K562 (cell line): ENCODE results near the gene POLD1. TPM values are rescaled to one million over a fixed set of nuclear protein-coding genes. Genes with fewer than 3 reads are reported as not detected.

Source experiments
- ATAC-seq: fragments of 200-7000 bp; cut with Tn5 transposase; 3 replicates; pipeline ENCODE4 v1.9.1; 2020; ENCODE audit warnings: moderate library complexity
- BruUV-seq: library from RNA; stranded (reverse); fragments of 400-500 nt; replicated peaks from 2 replicates; lab custom pipeline; 2021; lab: Mats Ljungman, UMichigan
- CTCF ChIA-PET: fragments of 300-600 bp; formaldehyde crosslinking; extraction: SDS; loops from one replicate; lab custom pipeline; 2021; ENCODE audit warnings: low intra/inter-chr PET ratio; lab: Yijun Ruan, JAX
- POLR2A ChIA-PET: fragments of 300-600, 350-650 bp; sonication (Branson Sonifier 250); formaldehyde crosslinking; extraction: SDS; loops from one replicate; lab custom pipeline; 2021; ENCODE audit warnings: antibody characterized with exemption, inconsistent platforms; lab: Yijun Ruan, JAX
- DNase-seq, 4 experiments: peaks; one replicate each; pipeline versions ENCODE4 v3.0.0 to v3.0.0-alpha.2; 2011 to 2018; ENCODE audit warnings: low spot score in 3 of 4, mixed read lengths in 3 of 4; ENCODE audit errors: extremely low read depth in 1 of 4
- FAIRE-seq: peaks from 2 replicates; lab custom pipeline; 2011; peaks lifted over from hg19 to GRCh38; lab: Jason Lieb, UNC
- H2AFZ ChIP-seq: 2 replicates; pipeline ENCODE4 v1.6.0; 2011; ENCODE audit warnings: low read depth, low read length, control low read depth, inconsistent platforms
- H3K27ac ChIP-seq: fragments of 200-600 bp; 3 replicates; pipeline ENCODE4 v1.8.0; 2011; ENCODE audit warnings: low read depth, mild to moderate bottlenecking, control low read depth, inconsistent platforms, low read length, moderate library complexity, mixed read lengths; ENCODE audit errors: extremely low read depth
- H3K27me3 ChIP-seq, 2 experiments: fragments of 300-600 bp in 1 of 2; 2 replicates in 1 of 2; 3 replicates in 1 of 2; pipeline versions ENCODE4 v1.6.0 to v1.8.0; 2011; ENCODE audit warnings: inconsistent platforms in 2 of 2, low read length in 2 of 2, mild to moderate bottlenecking in 1 of 2, mixed read lengths in 1 of 2, moderate library complexity in 1 of 2; ENCODE audit not compliant: control insufficient read depth in 2 of 2, insufficient read depth in 2 of 2
- H3K36me3 ChIP-seq: fragments of 300-600 bp; 3 replicates; pipeline ENCODE4 v1.8.0; 2011; ENCODE audit warnings: mild to moderate bottlenecking, low read length, inconsistent platforms; ENCODE audit not compliant: control insufficient read depth, insufficient read depth
- H3K4me1 ChIP-seq, 2 experiments: fragments of 200-600 bp in 1 of 2; replicated peaks in 1 of 2; 2 replicates in 1 of 2; 3 replicates in 1 of 2; pipeline versions ENCODE4 v1.5.1 to v1.8.0; 2011; ENCODE audit warnings: inconsistent platforms in 2 of 2, low read length in 2 of 2, mild to moderate bottlenecking in 1 of 2, mixed read lengths in 1 of 2, moderate library complexity in 1 of 2; ENCODE audit not compliant: control insufficient read depth in 2 of 2, insufficient read depth in 2 of 2
- H3K4me2 ChIP-seq: 2 replicates; pipeline ENCODE4 v1.6.1; 2011; ENCODE audit warnings: low read length, control low read depth, inconsistent platforms, mixed read lengths; ENCODE audit not compliant: insufficient read depth
- H3K4me3 ChIP-seq: fragments of 200-600 bp; sonication (generic), shearing (Covaris generic); 2 replicates; pipeline ENCODE4 v1.5.1; 2016; ENCODE audit warnings: control low read depth, inconsistent platforms
- H3K79me2 ChIP-seq: fragments of 200-600 bp; 3 replicates; pipeline ENCODE4 v1.8.0; 2011; ENCODE audit warnings: low read length, inconsistent platforms; ENCODE audit not compliant: control insufficient read depth, insufficient read depth
- H3K9ac ChIP-seq, 2 experiments: 2 replicates each; pipeline versions ENCODE4 v1.6.0 to v1.6.1; 2011; ENCODE audit warnings: low read depth in 2 of 2, low read length in 2 of 2, control low read depth in 1 of 2, inconsistent platforms in 1 of 2, mild to moderate bottlenecking in 1 of 2, mixed read lengths in 1 of 2; ENCODE audit not compliant: insufficient read depth in 1 of 2
- H3K9me1 ChIP-seq: one replicate; pipeline ENCODE4 v1.6.0; 2011; ENCODE audit warnings: inconsistent platforms, mild to moderate bottlenecking, low read length, moderate library complexity; ENCODE audit not compliant: control insufficient read depth, insufficient read depth
- H3K9me3 ChIP-seq: replicated peaks from 2 replicates; pipeline ENCODE4 v1.5.1; 2011; ENCODE audit warnings: low read depth, low read length, inconsistent platforms; ENCODE audit not compliant: control insufficient read depth, insufficient read depth
- H4K20me1 ChIP-seq: replicated peaks from 2 replicates; pipeline ENCODE4 v1.6.1; 2011; ENCODE audit warnings: low read length, inconsistent platforms, mixed read lengths; ENCODE audit not compliant: control insufficient read depth, insufficient read depth
- CTBP1 ChIP-seq: fragments of 450-650 bp; IDR thresholded peaks from 2 replicates; pipeline ENCODE4 v1.6.1; 2016; ENCODE audit warnings: borderline replicate concordance
- NFIC ChIP-seq: fragments of 450-650 bp; IDR thresholded peaks from 2 replicates; pipeline ENCODE4 v1.6.1; 2017; ENCODE audit warnings: mild to moderate bottlenecking, inconsistent platforms
- NFIX ChIP-seq: fragments of 250-450 bp; sonication (Bioruptor Pico); IDR thresholded peaks from 2 replicates; pipeline ENCODE4 v1.4.0; 2020; ENCODE audit warnings: low read depth, mild to moderate bottlenecking, moderate library complexity
- NR2F6 ChIP-seq: fragments of 450-650 bp; formaldehyde crosslinking; IDR thresholded peaks from 2 replicates; pipeline ENCODE4 v1.4.0; 2020; ENCODE audit warnings: mild to moderate bottlenecking
- TFAP4 ChIP-seq: sonication (generic); formaldehyde crosslinking; IDR thresholded peaks from 2 replicates; pipeline ENCODE4 v1.8.0; 2022; ENCODE audit warnings: missing genetic modification reagents, mild to moderate bottlenecking, moderate library complexity, borderline replicate concordance
- ZBTB7A ChIP-seq: IDR thresholded peaks from 2 replicates; pipeline ENCODE4 v1.6.1; 2011; ENCODE audit warnings: low read depth, mild to moderate bottlenecking, low read length, moderate library complexity, borderline replicate concordance; ENCODE audit not compliant: control insufficient read depth
- ZNF146 ChIP-seq: IDR thresholded peaks from one replicate; pipeline ENCODE4 v1.6.1; 2018; ENCODE audit warnings: missing compliant biosample characterization; ENCODE audit not compliant: unreplicated experiment
- ZNF175 ChIP-seq: fragments of 200-800 bp; sonication (Bioruptor generic); IDR thresholded peaks from 2 replicates; pipeline ENCODE4 v1.6.1; 2016; ENCODE audit warnings: low read depth, mild to moderate bottlenecking, missing genetic modification characterization, missing compliant biosample characterization
- ZNF561 ChIP-seq: fragments of 450-650 bp; formaldehyde crosslinking; conservative IDR thresholded peaks from 2 replicates; pipeline ENCODE4 v1.4.0; 2020; ENCODE audit warnings: mild to moderate bottlenecking, moderate library complexity
- WGBS: fragments of 100-300 bp; shearing (Covaris generic); methylation state at CpG from one replicate; pipeline ENCODE4 v1.1.6; 2016; ENCODE audit warnings: low coverage, mixed read lengths; ENCODE audit not compliant: insufficient coverage; ENCODE audit errors: missing lambda C conversion rate; 5-methylcytosine and 5-hydroxymethylcytosine counted together
- in situ Hi-C: fragments of 300-500 bp; cut with MboI; formaldehyde crosslinking; loops from 4 replicates; pipeline ENCODE4 v1.15.0; 2018; ENCODE audit warnings: inconsistent platforms, mixed read lengths
- intact Hi-C: fragments of 100-400 bp; cut with micrococcal nuclease; formaldehyde crosslinking; loops from 2 replicates; pipeline ENCODE4 v1.14.2; 2022
- polyA plus RNA-seq, 8 experiments: library from polyadenylated mRNA; depleted of rRNA in 4 of 8; stranded (reverse) in 5 of 8; unstranded in 3 of 8; fragments of >200 nt; fragmentation: Nextera tagmentation in 2 of 8; fragmentation: Illumina TruSeq in 1 of 8; extraction: Ambion mirVana in 2 of 8; extraction: Trizol in 1 of 8; gene quantifications; 2 replicates each; pipeline versions ENCODE4 v1.2.1 to v1.2.3, GENCODE V29; 2011 to 2014; ENCODE audit warnings: inconsistent platforms in 1 of 8, missing spikeins in 1 of 8
- total RNA-seq, 7 experiments: library from RNA; depleted of rRNA in 6 of 7; stranded (reverse); fragments of >200 nt in 6 of 7; fragmentation: Illumina TruSeq in 2 of 7; extraction: Trizol in 2 of 7; gene quantifications; 2 replicates each; pipeline versions ENCODE4 v1.2.1 to v1.2.3, GENCODE V29; 2011 to 2021; ENCODE audit warnings: low replicate concordance in 1 of 7
- TF ChIP-seq, protein P1 (sequence below): fragments of 450-650 bp; IDR thresholded peaks from 2 replicates; pipeline ENCODE4 v1.6.1; 2018; ENCODE audit not compliant: partially characterized antibody
- TF ChIP-seq, protein P2 (sequence below), 2 experiments: fragments of 250-450 bp in 1 of 2; fragments of 450-650 bp in 1 of 2; sonication (Bioruptor Pico) in 1 of 2; IDR thresholded peaks; 2 replicates each; pipeline versions ENCODE4 v1.6.1 to v1.8.0; 2016 to 2021; ENCODE audit warnings: mild to moderate bottlenecking in 2 of 2, moderate library complexity in 2 of 2, missing compliant biosample characterization in 1 of 2, missing genetic modification characterization in 1 of 2

The POLD1 gene
- total and polyA plus RNA-seq, 9 of the 15 experiments (the other 6 are each of a cell fraction or from before 2014, with no cell fraction given) = 1.3 to 312 (median 47.8) TPM

DNA sequence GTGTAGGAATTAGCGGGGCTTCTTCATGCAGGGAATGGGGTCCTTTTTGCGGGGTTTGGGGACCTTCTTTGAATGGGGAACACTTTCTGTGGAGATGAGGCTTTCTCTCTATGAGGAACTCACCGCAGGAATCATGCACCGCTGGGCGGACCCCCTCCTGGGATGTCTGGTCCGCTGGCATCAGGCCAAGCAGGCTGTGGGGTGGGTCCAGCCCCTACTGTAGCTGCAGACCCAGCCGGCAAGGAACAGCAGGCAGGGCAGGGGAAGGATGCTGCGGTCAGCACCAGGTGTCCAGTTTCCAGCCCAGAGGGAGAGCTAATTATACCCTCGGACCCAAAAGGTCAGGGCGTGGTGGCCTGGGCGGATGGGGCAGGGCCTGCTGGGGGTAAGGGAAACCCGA, 50.4 kb downstream of the POLD1 start:
- intact Hi-C loops (no loop called here), in situ Hi-C loops (no loop called here)
- H3K9me3 ChIP-seq = no peaks in the 10 kb centered on the region
- TF ChIP-seq NFIC = peak; percentile 95
- peak; percentile 9; the same call in 1 of the 2 replicates for TF ChIP-seq ZBTB7A
- TF ChIP-seq, protein P1, sequence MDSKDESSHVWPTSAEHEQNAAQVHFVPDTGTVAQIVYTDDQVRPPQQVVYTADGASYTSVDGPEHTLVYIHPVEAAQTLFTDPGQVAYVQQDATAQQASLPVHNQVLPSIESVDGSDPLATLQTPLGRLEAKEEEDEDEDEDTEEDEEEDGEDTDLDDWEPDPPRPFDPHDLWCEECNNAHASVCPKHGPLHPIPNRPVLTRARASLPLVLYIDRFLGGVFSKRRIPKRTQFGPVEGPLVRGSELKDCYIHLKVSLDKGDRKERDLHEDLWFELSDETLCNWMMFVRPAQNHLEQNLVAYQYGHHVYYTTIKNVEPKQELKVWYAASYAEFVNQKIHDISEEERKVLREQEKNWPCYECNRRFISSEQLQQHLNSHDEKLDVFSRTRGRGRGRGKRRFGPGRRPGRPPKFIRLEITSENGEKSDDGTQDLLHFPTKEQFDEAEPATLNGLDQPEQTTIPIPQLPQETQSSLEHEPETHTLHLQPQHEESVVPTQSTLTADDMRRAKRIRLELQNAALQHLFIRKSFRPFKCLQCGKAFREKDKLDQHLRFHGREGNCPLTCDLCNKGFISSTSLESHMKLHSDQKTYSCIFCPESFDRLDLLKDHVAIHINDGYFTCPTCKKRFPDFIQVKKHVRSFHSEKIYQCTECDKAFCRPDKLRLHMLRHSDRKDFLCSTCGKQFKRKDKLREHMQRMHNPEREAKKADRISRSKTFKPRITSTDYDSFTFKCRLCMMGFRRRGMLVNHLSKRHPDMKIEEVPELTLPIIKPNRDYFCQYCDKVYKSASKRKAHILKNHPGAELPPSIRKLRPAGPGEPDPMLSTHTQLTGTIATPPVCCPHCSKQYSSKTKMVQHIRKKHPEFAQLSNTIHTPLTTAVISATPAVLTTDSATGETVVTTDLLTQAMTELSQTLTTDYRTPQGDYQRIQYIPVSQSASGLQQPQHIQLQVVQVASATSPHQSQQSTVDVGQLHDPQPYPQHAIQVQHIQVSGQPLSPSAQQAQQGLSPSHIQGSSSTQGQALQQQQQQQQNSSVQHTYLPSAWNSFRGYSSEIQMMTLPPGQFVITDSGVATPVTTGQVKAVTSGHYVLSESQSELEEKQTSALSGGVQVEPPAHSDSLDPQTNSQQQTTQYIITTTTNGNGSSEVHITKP = peak; percentile 61
- TF ChIP-seq ZNF561 (CRISPR knock-in tag) = no peak
- TF ChIP-seq ZNF146 (CRISPR knock-in tag) = no peak
- TF ChIP-seq TFAP4 = peak; percentile 38; the same call in 1 of the 2 replicates
- TF ChIP-seq CTBP1 = peak; percentile 64; the same call in 1 of the 2 replicates
- TF ChIP-seq NR2F6 (CRISPR knock-in tag) = no peak
- no peak for TF ChIP-seq ZNF175
- TF ChIP-seq NFIX (CRISPR knock-in tag) = peak; percentile 11; the same call in 1 of the 2 replicates
- TF ChIP-seq, protein P2, sequence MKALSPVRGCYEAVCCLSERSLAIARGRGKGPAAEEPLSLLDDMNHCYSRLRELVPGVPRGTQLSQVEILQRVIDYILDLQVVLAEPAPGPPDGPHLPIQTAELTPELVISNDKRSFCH (CRISPR knock-in tag; IDR thresholded peaks at IDR 0.05) = no peak
- TF ChIP-seq, protein P2 (tag; IDR thresholded peaks at IDR 0.05) = 0 out of 2 replicates have a peak, but pooled peaks have one; percentile 51
- ChIA-PET CTCF (no interaction called here), POLR2A (no interaction called here)
- no peaks in the 10 kb centered on the region for H3K79me2 ChIP-seq
- H2AFZ ChIP-seq = no peak overlapping the region
- no peak overlapping the region for H3K4me3 ChIP-seq
- DNase-seq (peak; percentile 47 to 54 (median 50)), FAIRE-seq (no peak), ATAC-seq (peak; percentile 13; the same call in 2 of the 3 replicates)
- H3K9ac ChIP-seq = peak overlapping the region in 1 of 2 experiments; percentile 88; a peak in 2 of 4 replicates
- no TSS peak for BruUV-seq
- H3K36me3 ChIP-seq = no peaks in the 10 kb centered on the region
- H4K20me1 ChIP-seq = no peaks in the 10 kb centered on the region
- H3K4me1 ChIP-seq = peaks cover 12 to 42% of the 10 kb centered on the region in 2 experiments; a peak in 4 of 5 replicates
- peaks cover 0 to 25% of the 10 kb centered on the region in 2 experiments; a peak in 3 of 5 replicates for H3K27me3 ChIP-seq
- WGBS = 5% methylated on average over 12 of the region's 12 CpGs
- H3K9me1 ChIP-seq = no peaks in the 10 kb centered on the region
- no peak overlapping the region for H3K4me2 ChIP-seq
- no peak overlapping the region for H3K27ac ChIP-seq
